GM12878 (cell line): ENCODE measurements around the gene DCAF4. TPM values are rescaled to one million over a fixed set of nuclear protein-coding genes. Genes with fewer than 3 reads are reported as not detected.

Experiments used
- ATAC-seq: fragments of 200-7000 bp; cut with Tn5 transposase; 3 replicates; pipeline ENCODE4 v1.9.1; 2020; ENCODE audit warnings: mild to moderate bottlenecking, moderate library complexity
- BruUV-seq: library from RNA; stranded (reverse); fragments of 400-500 nt; replicated peaks from 2 replicates; lab custom pipeline; 2021; lab: Mats Ljungman, UMichigan
- CTCF ChIA-PET: fragments of 300-600 bp; sonication (Branson Sonifier 250); formaldehyde crosslinking; extraction: SDS; loops from one replicate; lab custom pipeline; 2021; ENCODE audit warnings: inconsistent platforms; lab: Yijun Ruan, JAX
- POLR2A ChIA-PET: fragments of 350-600 bp; formaldehyde crosslinking; extraction: SDS; loops from one replicate; lab custom pipeline; 2021; ENCODE audit warnings: inconsistent platforms; lab: Charles Lee
- RAD21 ChIA-PET: fragments of 300-600 bp; sonication (Branson Sonifier 250); formaldehyde crosslinking; loops from one replicate; lab custom pipeline; 2023; ENCODE audit warnings: antibody characterized with exemption; ENCODE audit not compliant: unreplicated experiment; lab: Charles Lee
- SMC1A ChIA-PET: fragments of 300-600 bp; sonication (Branson Sonifier 250); formaldehyde crosslinking; loops from one replicate; lab custom pipeline; 2023; ENCODE audit not compliant: unreplicated experiment, uncharacterized antibody; lab: Charles Lee
- DNase-seq: peaks from one replicate; pipeline ENCODE4 v3.0.0-alpha.2; 2011; ENCODE audit warnings: low read depth, low spot score
- FAIRE-seq: peaks from 3 replicates; lab custom pipeline; 2011; peaks lifted over from hg19 to GRCh38; lab: Jason Lieb, UNC
- H2AFZ ChIP-seq: 2 replicates; pipeline ENCODE4 v1.6.0; 2011; ENCODE audit warnings: low read depth, low read length, control low read depth; ENCODE audit not compliant: control insufficient read depth
- H3K27ac ChIP-seq: 2 replicates; pipeline ENCODE4 v1.5.1; 2011; ENCODE audit warnings: control low read depth; ENCODE audit not compliant: control insufficient read depth, insufficient read depth
- H3K27me3 ChIP-seq, 2 experiments: replicated peaks in 1 of 2; 2 replicates each; pipeline versions ENCODE4 v1.6.0 to v1.6.1; 2011; ENCODE audit warnings: low read length in 1 of 2; ENCODE audit not compliant: control insufficient read depth in 2 of 2, insufficient read depth in 2 of 2
- H3K36me3 ChIP-seq, 2 experiments: 2 replicates each; pipeline ENCODE4 v1.5.1; 2011; ENCODE audit warnings: low read length in 1 of 2; ENCODE audit not compliant: control insufficient read depth in 2 of 2, insufficient read depth in 2 of 2
- H3K4me1 ChIP-seq: 2 replicates; pipeline ENCODE4 v1.6.1; 2011; ENCODE audit warnings: mild to moderate bottlenecking, low read length, moderate library complexity, mixed read lengths; ENCODE audit not compliant: control insufficient read depth, insufficient read depth
- H3K4me2 ChIP-seq: 2 replicates; pipeline ENCODE4 v1.6.0; 2011; ENCODE audit warnings: control low read depth; ENCODE audit not compliant: control insufficient read depth, insufficient read depth
- H3K4me3 ChIP-seq: fragments of 200-600 bp; sonication (generic); 2 replicates; pipeline ENCODE4 v1.5.1; 2016
- H3K79me2 ChIP-seq: 2 replicates; pipeline ENCODE4 v1.6.0; 2011; ENCODE audit warnings: low read length; ENCODE audit not compliant: control insufficient read depth, insufficient read depth
- H3K9ac ChIP-seq: 2 replicates; pipeline ENCODE4 v1.8.0; 2011; ENCODE audit warnings: low read length, control low read depth, mixed read lengths; ENCODE audit not compliant: control insufficient read depth, insufficient read depth
- H3K9me3 ChIP-seq: replicated peaks from 3 replicates; pipeline ENCODE4 v1.5.1; 2011; ENCODE audit warnings: mild to moderate bottlenecking, low read length; ENCODE audit not compliant: control insufficient read depth, insufficient read depth
- H4K20me1 ChIP-seq: 2 replicates; pipeline ENCODE4 v1.6.0; 2011; ENCODE audit not compliant: control insufficient read depth, insufficient read depth
- CEBPB ChIP-seq, 2 experiments: fragments of 150-350 bp in 1 of 2; IDR thresholded peaks; 2 replicates each; pipeline ENCODE4 v1.6.1; 2012 to 2014; ENCODE audit warnings: low read depth in 2 of 2, low read length in 2 of 2, borderline replicate concordance in 1 of 2, inconsistent platforms in 1 of 2
- DPF2 ChIP-seq: fragments of 450-650 bp; IDR thresholded peaks from 2 replicates; pipeline ENCODE4 v1.6.1; 2017; ENCODE audit warnings: mild to moderate bottlenecking
- EED ChIP-seq: sonication (generic); IDR thresholded peaks from 2 replicates; pipeline ENCODE4 v1.6.1; 2016; ENCODE audit warnings: antibody characterized with exemption, low read depth
- ETV6 ChIP-seq, 2 experiments: fragments of 450-650 bp in 1 of 2; IDR thresholded peaks in 1 of 2; conservative IDR thresholded peaks in 1 of 2; 2 replicates each; pipeline ENCODE4 v1.6.1; 2014; ENCODE audit warnings: antibody characterized with exemption in 1 of 2, borderline replicate concordance in 1 of 2, low read depth in 1 of 2, mild to moderate bottlenecking in 1 of 2, moderate library complexity in 1 of 2
- IKZF1 ChIP-seq: fragments of 450-650 bp; conservative IDR thresholded peaks from 2 replicates; pipeline ENCODE4 v1.6.1; 2017; ENCODE audit warnings: antibody characterized with exemption, mild to moderate bottlenecking
- IKZF2 ChIP-seq, 2 experiments: fragments of 450-650 bp; IDR thresholded peaks; 2 replicates each; pipeline ENCODE4 v1.6.1; 2017; ENCODE audit warnings: mild to moderate bottlenecking in 2 of 2, moderate library complexity in 2 of 2
- NKRF ChIP-seq: fragments of 450-650 bp; conservative IDR thresholded peaks from 2 replicates; pipeline ENCODE4 v1.6.1; 2017; ENCODE audit warnings: mild to moderate bottlenecking, moderate library complexity
- SMARCA5 ChIP-seq: fragments of 450-650 bp; IDR thresholded peaks from 2 replicates; pipeline ENCODE4 v1.6.1; 2017; ENCODE audit warnings: mild to moderate bottlenecking
- SPI1 ChIP-seq: IDR thresholded peaks from 2 replicates; pipeline ENCODE4 v1.6.1; 2011; ENCODE audit warnings: low read depth, mild to moderate bottlenecking, low read length, moderate library complexity, borderline replicate concordance; ENCODE audit not compliant: insufficient read depth
- WGBS: methylation state at CpG from one replicate; pipeline ENCODE4 v1.1.6; 2016; ENCODE audit warnings: low lambda C conversion rate; ENCODE audit not compliant: insufficient replicate concordance, insufficient coverage; ENCODE audit errors: missing lambda C conversion rate; 5-methylcytosine and 5-hydroxymethylcytosine counted together
- in situ Hi-C: fragments of 300-500 bp; cut with MboI; formaldehyde crosslinking; loops from 9 replicates; pipeline ENCODE4 v1.14.3; 2018; ENCODE audit warnings: mixed read lengths
- intact Hi-C: fragments of 100-400 bp; cut with micrococcal nuclease; formaldehyde crosslinking; loops from one replicate; pipeline ENCODE4 v1.14.2; 2022; ENCODE audit not compliant: unreplicated experiment
- polyA plus RNA-seq, 11 experiments: library from polyadenylated mRNA; depleted of rRNA in 4 of 11; unstranded in 6 of 11; stranded (reverse) in 5 of 11; fragments of >200 nt; fragmentation: Nextera tagmentation in 4 of 11; fragmentation: Illumina TruSeq in 1 of 11; extraction: Ambion mirVana in 4 of 11; extraction: Trizol in 1 of 11; gene quantifications; 1 replicate in 1 of 11; 2 replicates in 10 of 11; pipeline versions ENCODE4 v1.2.1 to v1.2.3, GENCODE V29; 2011 to 2016; ENCODE audit warnings: inconsistent platforms in 2 of 11, missing spikeins in 2 of 11, low read depth in 1 of 11
- total RNA-seq, 4 experiments: library from RNA; depleted of rRNA in 3 of 4; stranded (reverse); fragments of >200 nt in 3 of 4; fragmentation: Illumina TruSeq in 1 of 4; extraction: Trizol in 1 of 4; gene quantifications; 2 replicates each; pipeline versions ENCODE4 v1.2.1 to v1.2.3, GENCODE V29; 2013 to 2021

DCAF4 gene
- total and polyA plus RNA-seq, 10 of the 15 experiments (the other 5 are each of a cell fraction or from before 2014, with no cell fraction given), result 2.6 to 51.1 (median 21.0) TPM

- FAIRE-seq (no peak), ATAC-seq (peak; percentile 67), DNase-seq (no peak)
- H3K9ac ChIP-seq, result no peak overlapping the region
- in situ Hi-C loops (no loop called here), intact Hi-C loops (no loop called here)
- no peak overlapping the region for H2AFZ ChIP-seq
- no peak overlapping the region for H3K4me2 ChIP-seq
- no peaks in the 10 kb centered on the region for H4K20me1 ChIP-seq
- no peaks in the 10 kb centered on the region for H3K36me3 ChIP-seq
- H3K4me1 ChIP-seq, result peaks cover 14% of the 10 kb centered on the region
- H3K27ac ChIP-seq, result no peak overlapping the region
- no TSS peak for BruUV-seq
- RAD21 ChIA-PET, result no interaction called here
- SMC1A ChIA-PET, result interaction anchor here (0.8 to 1.3 kb wide), 2 partner anchors 24 to 255 kb away, joined by 3 to 4 read pairs; no protein-coding TSS in a partner anchor
- 2% methylated on average over 2 of the region's 2 CpGs for WGBS
- TF ChIP-seq ETV6 (conservative IDR thresholded peaks at IDR 0.05 in 1 of 2, IDR thresholded peaks at IDR 0.05 in 1 of 2; ENCODE audit: borderline replicate concordance in 1 of 2, low read depth in 1 of 2), result peak in 1 of 2 experiments; percentile 35; a peak in 1 of 4 replicates
- 0 out of 2 replicates have a peak, but pooled peaks have one; percentile 35 for TF ChIP-seq SMARCA5
- TF ChIP-seq CEBPB (IDR thresholded peaks at IDR 0.05; ENCODE audit: borderline replicate concordance in 1 of 2, low read depth in 2 of 2, low read length in 2 of 2), result no peak
- peak; percentile 58 for TF ChIP-seq IKZF1
- peak in 1 of 2 experiments; percentile 23; a peak in 2 of 4 replicates for TF ChIP-seq IKZF2 (IDR thresholded peaks at IDR 0.05)
- peak; percentile 94 for TF ChIP-seq SPI1
- TF ChIP-seq EED, result peak; percentile 53
- no peak for TF ChIP-seq DPF2
- TF ChIP-seq NKRF, result no peak
- POLR2A ChIA-PET, result no interaction called here
- no peak overlapping the region for H3K4me3 ChIP-seq
- CTCF ChIA-PET, result interaction anchor here (0.6 to 1.3 kb wide), 2 partner anchors 241 to 367 kb away, joined by 3 to 4 read pairs; no protein-coding TSS in a partner anchor
- H3K79me2 ChIP-seq, result no peaks in the 10 kb centered on the region
- no peaks in the 10 kb centered on the region for H3K27me3 ChIP-seq
- no peaks in the 10 kb centered on the region for H3K9me3 ChIP-seq
Observed at GRCh38 chr14:72880820-72881219, 45.4 kb upstream of the DCAF4 start.
